ENCODE data around the gene CSF2RB. TPM values are rescaled to one million over a fixed set of nuclear protein-coding genes. Genes with fewer than 3 reads are reported as not detected.
"Not testable (repeated sequence)": the region's sequence is repeated elsewhere in the genome, so short reads cannot be mapped to it uniquely, and the experiment has no call there.

The CSF2RB gene
- total RNA-seq, 4 donors from 2014 or later: 1.2 to 9.7 (median 6.0) TPM

GRCh38 chr22:36985211-36985889 is 71.9 kb downstream of the CSF2RB start:
- in situ Hi-C loops (cut with MboI; ENCODE audit: low pct_ligation_motif_present in 1 of 4, low pct_unique_long_range_greater_than_20kb in 1 of 4, low sequenced_read_pairs in 3 of 4) (loop anchor here in 1 of 4 donors (25.0 kb wide), 1 partner anchor 123 kb away; the partner anchor contains the start of gene NCF4), intact Hi-C loops (cut with DNase I; ENCODE audit: low total_unique reads) (no loop called here)
- peaks cover 19% of the 10 kb centered on the region for H3K27me3 ChIP-seq

GRCh38 chr22:36986242-36986821 is 72.9 kb downstream of the CSF2RB start:
- Histone ChIP-seq H3K4me3 (no peak overlapping the region), H3K4me1 (no peaks in the 10 kb centered on the region), H3K27ac (no peak overlapping the region), H3K27me3 (peaks cover 28% of the 10 kb centered on the region), H3K36me3 (no peaks in the 10 kb centered on the region), H3K9me3 (peaks cover 12% of the 10 kb centered on the region in 2 donors)
- TF ChIP-seq CTCF (IDR thresholded peaks at IDR 0.05) (peak; percentile 48 to 75 (median 54)), POLR2A (IDR thresholded peaks at IDR 0.05) (no peak), EP300 (IDR thresholded peaks at IDR 0.05; ENCODE audit: low read depth) (no peak)
- WGBS, 2 donors (ENCODE audit: low coverage in 1 of 2): 49 to 57% methylated on average over 4 to 8 of the region's 8 CpGs
- in situ Hi-C loops (cut with MboI; ENCODE audit: low pct_ligation_motif_present in 1 of 4, low pct_unique_long_range_greater_than_20kb in 1 of 4, low sequenced_read_pairs in 3 of 4): loop anchor here in 1 of 4 donors (25.0 kb wide), 1 partner anchor 124 kb away; the partner anchor contains the start of gene NCF4
- intact Hi-C loops (cut with DNase I; ENCODE audit: low total_unique reads): no loop called here
- DNase-seq: peak; percentile 40

More at GRCh38 chr22:36985211-36985889, 71.9 kb downstream of the CSF2RB start:
- Histone ChIP-seq H3K36me3 (no peaks in the 10 kb centered on the region), H3K27ac (no peak overlapping the region), H3K4me3 (no peak overlapping the region), H3K4me1 (no peaks in the 10 kb centered on the region), H3K9me3 (peaks cover 12% of the 10 kb centered on the region in 2 donors)
- no peak for TF ChIP-seq EP300 (IDR thresholded peaks at IDR 0.05; ENCODE audit: low read depth)
- TF ChIP-seq POLR2A (IDR thresholded peaks at IDR 0.05): no peak
- TF ChIP-seq POLR2AphosphoS5 (IDR thresholded peaks at IDR 0.05): no peak
- TF ChIP-seq CTCF (IDR thresholded peaks at IDR 0.05): no peak
- 79 to 84% methylated on average over 7 to 10 of the region's 10 CpGs for WGBS, 2 donors (ENCODE audit: low coverage in 1 of 2)
- DNase-seq: no peak

DNA sequence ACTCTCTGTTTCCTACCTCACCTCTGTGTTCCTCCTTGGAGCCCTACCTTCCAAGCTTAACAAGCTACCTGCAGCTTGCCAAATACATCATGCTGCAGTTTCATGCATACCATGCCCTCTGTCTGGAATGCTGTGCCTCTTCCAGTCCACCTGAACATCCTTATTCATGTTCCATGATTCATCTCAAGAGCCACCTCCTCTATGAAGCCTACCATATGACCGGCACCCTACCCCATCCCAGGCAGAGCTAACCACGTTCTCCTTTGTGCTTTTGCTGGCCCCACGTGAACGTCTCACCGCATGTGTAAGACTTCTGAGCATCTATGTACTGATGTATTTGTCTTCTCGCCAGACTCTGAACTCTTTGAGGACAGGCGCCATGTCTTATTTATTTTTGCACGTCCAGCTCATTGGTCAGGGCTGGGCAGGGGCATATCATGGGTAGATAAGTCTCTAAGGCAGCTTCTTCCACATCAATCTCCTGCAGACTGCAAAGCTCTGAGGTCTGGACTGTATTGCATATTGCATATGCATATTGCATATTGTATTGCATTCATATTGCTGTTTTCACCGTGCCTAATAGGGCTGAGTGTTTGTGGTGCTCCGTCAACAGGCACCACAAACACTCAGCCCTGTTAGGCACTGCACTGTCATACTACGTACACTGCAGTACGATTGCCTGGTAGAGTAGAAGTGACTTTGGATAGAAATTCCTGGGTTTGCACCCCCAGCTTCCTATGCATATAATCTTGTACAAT is 74.8 kb downstream of the CSF2RB start:
- in situ Hi-C loops (cut with MboI; ENCODE audit: low pct_ligation_motif_present in 1 of 4, low pct_unique_long_range_greater_than_20kb in 1 of 4, low sequenced_read_pairs in 3 of 4) (loop anchor here in 1 of 4 donors (25.0 kb wide), 1 partner anchor 126 kb away; the partner anchor contains the start of gene NCF4), intact Hi-C loops (cut with DNase I; ENCODE audit: low total_unique reads) (no loop called here)
- peaks cover 12% of the 10 kb centered on the region in 2 donors for H3K9me3 ChIP-seq
- no peaks in the 10 kb centered on the region for H3K4me1 ChIP-seq
- H3K36me3 ChIP-seq: no peaks in the 10 kb centered on the region
- no peak for TF ChIP-seq EP300 (IDR thresholded peaks at IDR 0.05; ENCODE audit: low read depth)
- TF ChIP-seq POLR2AphosphoS5 (IDR thresholded peaks at IDR 0.05): no peak
- peaks cover 36% of the 10 kb centered on the region for H3K27me3 ChIP-seq
- no peak for DNase-seq
- no peak overlapping the region for H3K4me3 ChIP-seq
- 85 to 86% methylated on average over 7 to 12 of the region's 12 CpGs for WGBS, 2 donors (ENCODE audit: low coverage in 1 of 2)
- no peak overlapping the region for H3K27ac ChIP-seq

DNA sequence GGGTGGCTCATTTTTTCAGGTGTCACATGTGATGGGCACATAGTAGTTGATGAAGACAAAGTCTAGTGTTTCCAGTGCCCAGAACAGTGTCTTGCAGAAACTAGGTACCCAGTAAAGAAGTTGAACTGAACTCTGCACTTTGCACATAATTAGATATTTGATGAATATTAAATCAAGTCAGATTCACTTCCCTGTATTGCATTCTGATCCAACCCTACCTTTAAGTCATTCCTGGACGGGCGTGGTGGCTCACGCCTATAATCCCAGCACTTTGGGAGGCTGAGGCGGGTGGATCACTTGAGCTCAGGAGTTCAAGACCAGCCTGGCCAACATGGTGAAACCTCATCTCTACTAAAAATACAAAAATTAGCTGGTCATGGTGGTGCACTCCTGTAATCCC is 75.6 kb downstream of the CSF2RB start:
- H3K27ac ChIP-seq; H3K4me1 ChIP-seq; H3K36me3 ChIP-seq; DNase-seq; H3K4me3 ChIP-seq; intact Hi-C loops (cut with DNase I; ENCODE audit: low total_unique reads): not testable (repeated sequence)
- Histone ChIP-seq H3K9me3 (peaks cover 12% of the 10 kb centered on the region in 2 donors), H3K27me3 (peaks cover 39% of the 10 kb centered on the region)
- in situ Hi-C loops (cut with MboI; ENCODE audit: low pct_ligation_motif_present in 1 of 4, low pct_unique_long_range_greater_than_20kb in 1 of 4, low sequenced_read_pairs in 3 of 4): loop anchor here in 1 of 4 donors (25.0 kb wide), 1 partner anchor 127 kb away; the partner anchor contains the start of gene NCF4
- 77% methylated on average over 4 of the region's 4 CpGs; no CpG with 5 or more reads in 1 of the 2 donors for WGBS, 2 donors (ENCODE audit: low coverage in 1 of 2)

Other genes with a start within 250 kb of the CSF2RB start
- gene CACNG2, start 209.9 kb upstream of the CSF2RB start, total RNA-seq: not detected
- 10 to 100 TPM in 2 of 4 donors, 1 to 10 TPM in 2; 5.8 to 22.7 (median 12.9) TPM for gene IFT27, start 137.5 kb upstream of the CSF2RB start, total RNA-seq
- gene PVALB, start 96.6 kb upstream of the CSF2RB start, total RNA-seq: 1 to 10 TPM in 1 of 4 donors, not detected in 3; 2.7 TPM
- gene NCF4, start 52.6 kb upstream of the CSF2RB start, total RNA-seq: 10 to 100 TPM in 3 of 4 donors, 1 to 10 TPM in 1; 9.4 to 98.7 (median 23.5) TPM
- 100 to 1,000 TPM; 246 to 719 (median 557) TPM for gene TST, start 105.8 kb downstream of the CSF2RB start, total RNA-seq
- gene MPST, start 106.1 kb downstream of the CSF2RB start, total RNA-seq: 100 to 1,000 TPM; 407 to 964 (median 541) TPM
- gene KCTD17, start 138.1 kb downstream of the CSF2RB start, total RNA-seq: 10 to 100 TPM; 11.2 to 61.3 (median 35.1) TPM
- 1 to 10 TPM in 1 of 4 donors, under 1 TPM in 2, not detected in 1; 0.16 to 4.9 (median 0.41) TPM for gene TMPRSS6, start 196.1 kb downstream of the CSF2RB start, total RNA-seq
- gene IL2RB, start 236.3 kb downstream of the CSF2RB start, total RNA-seq: 1 to 10 TPM; 1.1 to 3.4 (median 2.6) TPM